ENCODE results near the gene CYLD.

Gene CYLD

DNA sequence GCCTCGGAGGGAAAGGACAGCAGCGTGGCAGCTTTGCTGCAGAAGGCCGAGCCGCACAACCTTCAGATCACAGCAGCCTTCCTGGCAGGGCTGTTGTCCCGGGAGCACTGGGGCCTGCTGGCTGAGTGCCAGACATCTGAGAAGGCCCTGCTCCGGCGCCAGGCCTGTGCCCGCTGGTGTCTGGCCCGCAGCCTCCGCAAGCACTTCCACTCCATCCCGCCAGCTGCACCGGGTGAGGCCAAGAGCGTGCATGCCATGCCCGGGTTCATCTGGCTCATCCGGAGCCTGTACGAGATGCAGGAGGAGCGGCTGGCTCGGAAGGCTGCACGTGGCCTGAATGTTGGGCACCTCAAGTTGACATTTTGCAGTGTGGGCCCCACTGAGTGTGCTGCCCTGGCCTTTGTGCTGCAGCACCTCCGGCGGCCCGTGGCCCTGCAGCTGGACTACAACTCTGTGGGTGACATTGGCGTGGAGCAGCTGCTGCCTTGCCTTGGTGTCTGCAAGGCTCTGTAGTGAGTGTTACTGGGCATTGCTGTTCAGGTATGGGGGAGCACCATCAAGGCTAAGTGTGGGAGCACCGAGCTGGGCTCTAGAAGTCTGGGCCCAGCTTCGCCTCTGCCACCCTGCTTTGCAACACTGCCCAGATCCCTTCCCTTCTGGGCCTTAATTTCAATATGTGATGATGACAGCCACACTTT lies 29.9 kb upstream of the CYLD start:
- TF ChIP-seq, protein P1, sequence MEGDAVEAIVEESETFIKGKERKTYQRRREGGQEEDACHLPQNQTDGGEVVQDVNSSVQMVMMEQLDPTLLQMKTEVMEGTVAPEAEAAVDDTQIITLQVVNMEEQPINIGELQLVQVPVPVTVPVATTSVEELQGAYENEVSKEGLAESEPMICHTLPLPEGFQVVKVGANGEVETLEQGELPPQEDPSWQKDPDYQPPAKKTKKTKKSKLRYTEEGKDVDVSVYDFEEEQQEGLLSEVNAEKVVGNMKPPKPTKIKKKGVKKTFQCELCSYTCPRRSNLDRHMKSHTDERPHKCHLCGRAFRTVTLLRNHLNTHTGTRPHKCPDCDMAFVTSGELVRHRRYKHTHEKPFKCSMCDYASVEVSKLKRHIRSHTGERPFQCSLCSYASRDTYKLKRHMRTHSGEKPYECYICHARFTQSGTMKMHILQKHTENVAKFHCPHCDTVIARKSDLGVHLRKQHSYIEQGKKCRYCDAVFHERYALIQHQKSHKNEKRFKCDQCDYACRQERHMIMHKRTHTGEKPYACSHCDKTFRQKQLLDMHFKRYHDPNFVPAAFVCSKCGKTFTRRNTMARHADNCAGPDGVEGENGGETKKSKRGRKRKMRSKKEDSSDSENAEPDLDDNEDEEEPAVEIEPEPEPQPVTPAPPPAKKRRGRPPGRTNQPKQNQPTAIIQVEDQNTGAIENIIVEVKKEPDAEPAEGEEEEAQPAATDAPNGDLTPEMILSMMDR (IDR thresholded peaks at IDR 0.05; ENCODE audit: control insufficient read depth, extremely low read depth, insufficient read depth) = no peak
- no peak for DNase-seq (ENCODE audit: low read depth)
- no peak overlapping the region for H3K4me3 ChIP-seq (ENCODE audit: low read depth, low read length)

DNA sequence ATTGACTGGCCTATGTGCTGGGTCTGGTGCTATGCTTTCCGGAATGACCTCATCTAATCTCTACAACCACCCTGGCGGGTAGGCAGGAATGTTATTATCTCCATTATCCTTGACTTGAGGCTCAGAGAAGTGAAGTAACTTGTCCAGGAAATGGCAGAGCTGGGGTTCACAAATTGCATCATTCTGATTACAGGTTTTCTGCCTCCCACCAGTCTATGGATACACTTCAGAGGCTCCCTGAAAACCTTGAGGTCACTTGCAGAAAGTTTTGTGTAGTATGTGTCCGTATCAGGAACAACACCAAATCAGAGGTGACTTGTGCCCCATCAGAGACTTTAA lies 29.4 kb upstream of the CYLD start:
- TF ChIP-seq, protein P1 (IDR thresholded peaks at IDR 0.05; ENCODE audit: control insufficient read depth, extremely low read depth, insufficient read depth) = no peak
- no peak overlapping the region for H3K4me3 ChIP-seq (ENCODE audit: low read depth, low read length)
- no peak for DNase-seq (ENCODE audit: low read depth)

DNA sequence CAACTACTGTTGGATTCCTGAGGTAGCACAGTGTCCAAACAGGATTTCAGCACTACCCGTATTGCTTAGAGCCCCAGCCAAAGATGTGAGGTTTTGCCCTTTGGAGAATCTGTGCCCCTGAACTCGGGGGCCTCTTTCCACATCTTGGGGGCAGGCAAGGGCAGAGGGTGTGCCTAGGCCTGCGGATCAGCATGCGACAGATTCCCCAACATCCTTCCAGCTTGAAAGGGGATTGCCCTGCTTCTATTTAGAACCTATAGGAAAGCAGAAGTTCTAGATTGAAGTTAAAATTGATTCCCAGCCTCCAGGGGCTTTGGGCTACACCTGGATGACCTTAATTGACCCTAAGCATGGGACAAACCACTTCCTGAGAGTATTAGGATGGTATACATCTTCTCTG lies 28.9 kb upstream of the CYLD start:
- TF ChIP-seq, protein P1 (IDR thresholded peaks at IDR 0.05; ENCODE audit: control insufficient read depth, extremely low read depth, insufficient read depth) = no peak
- DNase-seq (ENCODE audit: low read depth) = no peak
- no peak overlapping the region for H3K4me3 ChIP-seq (ENCODE audit: low read depth, low read length)

DNA sequence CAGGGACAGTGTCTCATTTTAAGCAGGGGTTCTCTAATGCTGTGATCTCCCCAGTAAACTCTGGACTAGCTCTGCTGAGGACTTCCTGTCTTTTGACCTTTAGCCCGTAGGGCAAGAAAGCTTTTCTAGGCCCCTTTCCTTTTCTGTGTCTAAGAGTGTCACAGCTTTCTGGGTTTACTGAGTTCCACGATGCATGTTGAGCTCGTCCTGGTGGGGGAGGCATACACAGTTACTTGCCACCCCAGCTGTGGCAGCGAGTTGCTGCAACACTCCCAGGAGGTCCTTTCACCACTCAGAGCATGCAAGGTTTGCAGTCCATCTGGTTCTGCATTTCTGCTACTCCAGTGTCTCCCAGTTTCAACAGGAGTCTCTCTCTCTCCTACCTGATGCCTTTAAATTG lies 24.8 kb upstream of the CYLD start:
- H3K4me3 ChIP-seq (ENCODE audit: low read depth, low read length) = no peak overlapping the region
- DNase-seq (ENCODE audit: low read depth) = no peak
- TF ChIP-seq, protein P1 (IDR thresholded peaks at IDR 0.05; ENCODE audit: control insufficient read depth, extremely low read depth, insufficient read depth) = no peak

DNA sequence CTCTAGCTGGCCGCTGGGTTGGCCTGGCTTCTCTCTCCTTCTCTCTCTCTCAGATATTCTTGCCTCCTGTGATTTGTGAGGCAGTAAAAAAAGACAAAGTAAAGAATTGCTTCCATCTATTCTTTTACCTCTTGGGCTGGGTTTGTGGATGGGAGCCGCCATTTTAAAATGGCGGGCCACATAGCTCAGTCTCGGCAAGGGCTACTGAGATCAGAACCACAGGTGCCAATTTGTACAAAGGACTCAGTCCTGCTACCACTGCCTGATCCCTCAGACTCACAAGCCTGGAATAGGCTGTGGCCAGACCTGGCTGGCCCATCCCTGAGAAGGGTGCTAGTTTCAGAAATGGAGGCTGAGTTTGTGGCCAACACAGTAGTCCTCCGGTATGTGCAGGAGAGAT lies 24.4 kb upstream of the CYLD start:
- TF ChIP-seq, protein P1 (IDR thresholded peaks at IDR 0.05; ENCODE audit: control insufficient read depth, extremely low read depth, insufficient read depth) = no peak
- H3K4me3 ChIP-seq (ENCODE audit: low read depth, low read length) = no peak overlapping the region
- no peak for DNase-seq (ENCODE audit: low read depth)

DNA sequence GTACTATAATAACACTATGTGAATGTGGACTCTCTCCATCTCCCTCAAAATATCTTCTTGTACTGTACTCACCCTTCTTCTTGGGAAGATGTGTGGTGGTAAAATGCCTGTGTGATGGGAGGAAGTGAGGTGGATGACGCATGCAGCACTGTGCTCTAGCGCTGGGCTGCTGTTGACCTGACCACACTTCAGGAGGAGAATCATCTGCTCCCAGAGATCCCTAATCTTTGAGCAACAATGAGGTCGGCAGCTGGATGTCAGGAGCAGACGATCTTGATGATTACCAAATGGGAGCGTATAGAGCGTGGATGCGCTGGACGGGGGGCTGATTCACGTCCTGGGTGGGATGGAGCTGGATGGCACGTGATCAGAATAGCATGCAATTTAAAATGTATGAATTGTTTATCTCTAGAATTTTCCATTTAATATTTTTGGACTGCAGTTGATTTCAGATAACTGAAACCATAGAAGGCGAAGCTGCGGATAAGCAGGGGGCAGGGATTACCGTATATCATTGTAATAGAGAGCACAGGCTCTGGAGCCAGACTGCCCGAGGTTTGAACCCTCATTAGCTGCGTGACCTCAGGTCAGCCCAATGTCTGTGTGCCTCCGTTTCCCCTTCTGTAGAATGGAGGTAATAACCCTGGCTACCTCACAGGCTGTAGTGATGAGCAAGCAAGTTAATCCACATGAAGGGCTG lies 23.7 kb upstream of the CYLD start:
- TF ChIP-seq, protein P1 (IDR thresholded peaks at IDR 0.05; ENCODE audit: control insufficient read depth, extremely low read depth, insufficient read depth) = no peak
- H3K4me3 ChIP-seq (ENCODE audit: low read depth, low read length) = no peak overlapping the region
- DNase-seq (ENCODE audit: low read depth) = no peak

All from LNCaP clone FGC (cell line).